ELF-1 (cell line): Measurements from ENCODE around the gene PGGHG.
"Not testable (repeated sequence)": the region's sequence is repeated elsewhere in the genome, so short reads cannot be mapped to it uniquely, and the experiment has no call there.

Experiments
- DNase-seq: peaks from one replicate; pipeline ENCODE4 v3.0.0-alpha.2; 2016; ENCODE audit warnings: low read depth, low spot score

The PGGHG gene

GRCh38 chr11:297586-298405 lies 8.9 kb downstream of the PGGHG start:
- DNase-seq: no peak

GRCh38 chr11:298406-299065 lies 9.6 kb downstream of the PGGHG start:
- DNase-seq: no peak

- no peak for DNase-seq
Measured at GRCh38 chr11:299081-299891, 10.4 kb downstream of the PGGHG start, which contains the start of gene IFITM5. TSS of gene IFITM5 (minus strand) at chr11:299526. CDS start at chr11:299490, 36 bp downstream.

GRCh38 chr11:299951-300735 lies 11.2 kb downstream of the PGGHG start:
- no peak for DNase-seq

- DNase-seq: no peak
Measured at GRCh38 chr11:303363-303762, 14.4 kb downstream of the PGGHG start.

GRCh38 chr11:304061-304506 lies 15.2 kb downstream of the PGGHG start:
- no peak for DNase-seq

GRCh38 chr11:304915-305843 lies 16.3 kb downstream of the PGGHG start:
- peak; percentile 71 for DNase-seq

- DNase-seq: no peak
Measured at GRCh38 chr11:305844-306211, 16.9 kb downstream of the PGGHG start.

- no peak for DNase-seq
Measured at GRCh38 chr11:306645-307371, 17.9 kb downstream of the PGGHG start.

GRCh38 chr11:307766-308708 lies 19.1 kb downstream of the PGGHG start, which contains the start of gene IFITM2:
TSS of gene IFITM2 (plus strand) at chr11:307816. CDS start at chr11:308193, 377 bp downstream.
- DNase-seq: peak; percentile 87

GRCh38 chr11:308740-309665 lies 20.1 kb downstream of the PGGHG start:
- not testable (repeated sequence) for DNase-seq

- DNase-seq: not testable (repeated sequence)
Measured at GRCh38 chr11:309979-310572, 21.1 kb downstream of the PGGHG start.

GRCh38 chr11:311013-311748 lies 22.3 kb downstream of the PGGHG start:
- DNase-seq: not testable (repeated sequence)

GRCh38 chr11:312092-312816 lies 23.3 kb downstream of the PGGHG start:
- no peak for DNase-seq

GRCh38 chr11:313304-313786 lies 24.4 kb downstream of the PGGHG start:
- no peak for DNase-seq
